ENCODE data around the gene SOCS3.

Gene SOCS3

GRCh38 chr17:78391051-78391431, 31.2 kb upstream of the SOCS3 start:
- no peak overlapping the region for H3K4me3 ChIP-seq (ENCODE audit: low read length)
- no peak for DNase-seq (ENCODE audit: low read depth)
- TF ChIP-seq CTCF (conservative IDR thresholded peaks at IDR 0.05; ENCODE audit: low read depth, low read length): no peak

- no peak for DNase-seq (ENCODE audit: low read depth)
- peak; percentile 12 for TF ChIP-seq CTCF (conservative IDR thresholded peaks at IDR 0.05; ENCODE audit: low read depth, low read length)
- H3K4me3 ChIP-seq (ENCODE audit: low read length): no peak overlapping the region
These were observed 30.6 kb upstream of the SOCS3 start for GRCh38 chr17:78390241-78391050.

- DNase-seq (ENCODE audit: low read depth): no peak
- TF ChIP-seq CTCF (conservative IDR thresholded peaks at IDR 0.05; ENCODE audit: low read depth, low read length): no peak
- no peak overlapping the region for H3K4me3 ChIP-seq (ENCODE audit: low read length)
These were observed 28.4 kb upstream of the SOCS3 start for GRCh38 chr17:78387977-78388941.

GRCh38 chr17:78384479-78385175, 24.8 kb upstream of the SOCS3 start:
- H3K4me3 ChIP-seq (ENCODE audit: low read length): no peak overlapping the region
- no peak for DNase-seq (ENCODE audit: low read depth)
- no peak for TF ChIP-seq CTCF (conservative IDR thresholded peaks at IDR 0.05; ENCODE audit: low read depth, low read length)

GRCh38 chr17:78383725-78384471, 24.0 kb upstream of the SOCS3 start:
- no peak overlapping the region for H3K4me3 ChIP-seq (ENCODE audit: low read length)
- no peak for TF ChIP-seq CTCF (conservative IDR thresholded peaks at IDR 0.05; ENCODE audit: low read depth, low read length)
- DNase-seq (ENCODE audit: low read depth): peak; percentile 73

- H3K4me3 ChIP-seq (ENCODE audit: low read length): no peak overlapping the region
- no peak for DNase-seq (ENCODE audit: low read depth)
- TF ChIP-seq CTCF (conservative IDR thresholded peaks at IDR 0.05; ENCODE audit: low read depth, low read length): no peak
These were observed 21.8 kb upstream of the SOCS3 start for GRCh38 chr17:78381601-78382232.
